HFF-Myc (cell line): ENCODE results near the gene PPP1R9A.

ENCODE experiments used
- DNase-seq: peaks from one replicate; pipeline ENCODE4 v3.0.0-alpha.2; 2011; ENCODE audit warnings: low read depth; ENCODE audit errors: extremely low read depth
- H3K4me3 ChIP-seq: replicated peaks from 2 replicates; pipeline ENCODE4 v1.5.1; 2011; ENCODE audit warnings: low read depth, mild to moderate bottlenecking, control low read depth, low read length
- CTCF ChIP-seq: IDR thresholded peaks from 2 replicates; pipeline ENCODE4 v1.5.1; 2012; ENCODE audit warnings: mild to moderate bottlenecking, low read depth, low read length, control low read depth; ENCODE audit errors: missing control alignments

The PPP1R9A gene

DNA sequence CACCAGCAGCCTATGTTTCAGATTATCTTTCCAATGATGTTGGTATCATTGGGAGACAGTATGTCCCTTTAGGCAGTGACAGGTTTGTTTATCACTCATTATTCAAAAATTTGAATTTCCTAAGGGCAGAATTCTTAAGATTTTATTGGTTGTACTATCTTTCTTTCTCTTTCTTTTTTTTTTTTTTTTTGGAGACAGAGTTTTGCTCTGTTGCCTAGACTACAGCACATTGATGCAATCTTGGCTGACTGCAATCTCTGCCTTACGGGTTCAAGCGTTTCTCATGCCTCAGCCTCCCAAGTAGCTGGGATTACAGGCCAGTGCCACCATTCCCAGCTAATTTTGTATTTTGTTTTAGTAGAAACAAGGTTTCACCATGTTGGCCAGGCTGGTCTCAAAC lies 305.8 kb downstream of the PPP1R9A start:
- no peak for DNase-seq
- no peak overlapping the region for H3K4me3 ChIP-seq
- no peak for TF ChIP-seq CTCF

GRCh38 chr7:95213809-95214492 lies 306.6 kb downstream of the PPP1R9A start:
- no peak for TF ChIP-seq CTCF
- no peak for DNase-seq
- no peak overlapping the region for H3K4me3 ChIP-seq

DNA sequence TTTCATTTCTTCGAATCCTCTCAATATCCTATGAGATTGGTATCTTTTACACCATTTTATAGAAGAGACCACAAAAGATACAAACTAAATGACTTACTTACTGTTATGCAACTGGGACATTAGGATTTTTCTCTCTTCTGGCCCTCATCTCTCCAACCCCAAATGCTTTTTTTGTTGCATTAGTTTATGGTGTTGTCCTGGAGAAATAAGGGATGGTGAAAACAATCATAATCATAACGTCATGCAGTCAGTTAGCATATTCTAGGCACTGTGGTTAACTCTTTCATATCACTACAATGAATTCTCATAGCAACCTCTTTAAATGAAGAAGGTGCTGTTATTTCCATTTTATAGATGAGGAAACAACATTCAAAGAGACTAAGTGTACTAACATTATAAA lies 312.3 kb downstream of the PPP1R9A start:
- DNase-seq: no peak
- no peak overlapping the region for H3K4me3 ChIP-seq
- TF ChIP-seq CTCF: no peak

GRCh38 chr7:95220328-95220727 lies 312.9 kb downstream of the PPP1R9A start:
- TF ChIP-seq CTCF: no peak

GRCh38 chr7:95225301-95225700 lies 317.9 kb downstream of the PPP1R9A start:
- no peak for TF ChIP-seq CTCF
- no peak for DNase-seq

More at GRCh38 chr7:95220328-95220727, 312.9 kb downstream of the PPP1R9A start:
- no peak overlapping the region for H3K4me3 ChIP-seq
- DNase-seq: no peak

GRCh38 chr7:95229301-95229700 lies 321.9 kb downstream of the PPP1R9A start:
- no peak overlapping the region for H3K4me3 ChIP-seq
- no peak for TF ChIP-seq CTCF
- DNase-seq: no peak

More at GRCh38 chr7:95225301-95225700, 317.9 kb downstream of the PPP1R9A start:
- no peak overlapping the region for H3K4me3 ChIP-seq
